GM12864 (cell line): Measurements from ENCODE around the gene CADPS2.

Experiments used
- DNase-seq: peaks from one replicate; pipeline ENCODE4 v3.0.0-alpha.2; 2011; ENCODE audit warnings: low read depth
- H3K4me3 ChIP-seq: 2 replicates; pipeline ENCODE4 v1.5.1; 2011; ENCODE audit warnings: mild to moderate bottlenecking, low read depth, low read length, control low read depth
- TF ChIP-seq, protein P1 (sequence below): IDR thresholded peaks from 2 replicates; pipeline ENCODE4 v1.5.1; 2011; ENCODE audit warnings: low read depth, mild to moderate bottlenecking, moderate library complexity, low read length, control low read depth, inconsistent platforms; ENCODE audit errors: missing control alignments

Gene CADPS2

DNA sequence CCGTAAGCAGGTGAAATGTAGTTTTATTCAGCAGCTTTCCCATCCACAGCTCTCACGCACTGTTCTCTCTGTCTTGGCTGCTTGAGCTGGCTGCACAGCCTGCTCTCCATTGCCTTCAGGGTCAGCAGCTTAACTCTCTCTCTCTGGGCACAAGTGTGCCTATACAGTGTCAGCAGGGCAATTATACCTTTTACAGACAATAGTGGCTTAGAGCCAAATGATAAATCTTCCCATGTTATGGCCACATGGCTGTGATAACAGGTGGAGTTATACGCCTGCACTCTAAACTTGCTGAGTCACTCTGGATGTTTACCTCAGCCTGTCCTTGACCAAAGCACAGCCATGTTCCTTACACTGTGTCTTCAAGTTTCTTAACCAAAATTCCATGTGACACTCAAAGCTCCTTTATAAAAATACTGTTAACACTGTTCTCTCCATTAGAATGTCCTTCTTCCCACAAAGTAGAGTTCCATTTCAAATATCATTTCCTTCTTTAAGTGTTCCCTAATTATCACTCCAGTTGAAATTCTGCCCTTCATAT lies 193.4 kb downstream of the CADPS2 start:
- no peak for DNase-seq
- TF ChIP-seq, protein P1, sequence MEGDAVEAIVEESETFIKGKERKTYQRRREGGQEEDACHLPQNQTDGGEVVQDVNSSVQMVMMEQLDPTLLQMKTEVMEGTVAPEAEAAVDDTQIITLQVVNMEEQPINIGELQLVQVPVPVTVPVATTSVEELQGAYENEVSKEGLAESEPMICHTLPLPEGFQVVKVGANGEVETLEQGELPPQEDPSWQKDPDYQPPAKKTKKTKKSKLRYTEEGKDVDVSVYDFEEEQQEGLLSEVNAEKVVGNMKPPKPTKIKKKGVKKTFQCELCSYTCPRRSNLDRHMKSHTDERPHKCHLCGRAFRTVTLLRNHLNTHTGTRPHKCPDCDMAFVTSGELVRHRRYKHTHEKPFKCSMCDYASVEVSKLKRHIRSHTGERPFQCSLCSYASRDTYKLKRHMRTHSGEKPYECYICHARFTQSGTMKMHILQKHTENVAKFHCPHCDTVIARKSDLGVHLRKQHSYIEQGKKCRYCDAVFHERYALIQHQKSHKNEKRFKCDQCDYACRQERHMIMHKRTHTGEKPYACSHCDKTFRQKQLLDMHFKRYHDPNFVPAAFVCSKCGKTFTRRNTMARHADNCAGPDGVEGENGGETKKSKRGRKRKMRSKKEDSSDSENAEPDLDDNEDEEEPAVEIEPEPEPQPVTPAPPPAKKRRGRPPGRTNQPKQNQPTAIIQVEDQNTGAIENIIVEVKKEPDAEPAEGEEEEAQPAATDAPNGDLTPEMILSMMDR, result no peak

DNA sequence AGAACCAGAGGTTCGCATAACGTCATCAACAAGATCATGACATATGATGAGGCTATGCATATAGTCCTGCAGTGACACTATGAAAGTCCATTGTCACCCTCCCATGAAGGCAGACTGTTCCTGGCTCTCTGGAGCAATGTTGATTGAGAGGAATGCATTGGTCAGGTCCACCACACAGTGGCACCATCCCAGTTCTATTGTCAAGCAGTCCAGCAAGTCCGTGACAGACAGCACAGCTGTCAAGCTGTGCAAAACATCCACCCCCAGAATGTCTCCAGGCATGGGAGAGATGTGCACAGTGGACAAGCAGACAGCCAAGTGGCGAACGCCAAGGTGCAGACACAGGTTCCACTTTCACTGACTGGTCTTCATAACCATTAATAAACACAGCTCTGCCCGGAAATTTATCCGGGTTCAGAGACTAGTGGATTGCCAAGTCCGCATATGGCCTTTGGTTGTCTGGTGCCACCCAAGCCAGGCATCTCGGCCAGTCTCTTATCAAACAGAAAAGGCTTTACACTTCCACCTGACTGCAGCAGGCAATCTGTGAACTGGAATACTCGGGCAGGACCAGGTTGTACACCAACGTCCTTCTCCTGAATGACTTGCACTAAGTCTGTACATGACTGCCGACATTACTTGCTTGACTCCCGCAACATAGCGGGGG lies 194.6 kb downstream of the CADPS2 start:
- no peak for DNase-seq
- no peak overlapping the region for H3K4me3 ChIP-seq
- TF ChIP-seq, protein P1, result no peak

More for the DNA sequence above, 193.4 kb downstream of the CADPS2 start:
- H3K4me3 ChIP-seq, result no peak overlapping the region

DNA sequence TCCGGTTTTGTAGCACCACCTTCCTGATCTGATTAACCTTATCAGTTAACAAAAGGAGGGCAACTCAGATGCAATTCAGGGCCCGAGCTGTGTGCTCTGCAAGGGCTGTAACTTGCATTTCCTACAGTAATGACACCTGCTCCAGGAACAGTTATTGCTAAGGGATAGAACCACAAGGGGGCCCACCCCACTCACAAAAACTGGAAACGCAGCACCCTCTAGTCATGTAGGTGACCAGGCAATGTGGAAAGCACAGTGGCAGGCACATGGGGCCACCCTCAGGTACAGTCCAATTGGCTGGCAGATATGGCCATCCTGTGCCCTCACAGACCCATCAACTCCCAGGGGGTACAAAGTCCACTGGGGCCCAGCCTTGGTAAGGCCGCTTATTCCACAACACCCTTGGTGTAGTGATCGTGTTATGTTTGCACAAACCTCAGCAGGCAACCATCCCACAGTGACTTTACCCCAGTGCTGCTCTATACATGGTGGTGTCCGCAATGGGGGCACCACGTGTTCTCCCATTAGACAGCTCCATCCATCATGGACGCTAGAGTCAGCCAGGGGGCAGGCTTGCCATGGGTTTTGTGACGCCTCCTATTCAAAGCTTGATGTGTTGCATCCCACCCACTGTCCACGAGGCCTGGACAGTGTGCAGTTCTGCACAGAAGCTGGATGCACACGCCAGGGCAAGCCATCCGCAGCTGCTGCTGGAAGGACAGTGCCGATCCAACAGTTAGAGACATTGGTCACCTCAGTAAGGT lies 196.7 kb downstream of the CADPS2 start:
- no peak overlapping the region for H3K4me3 ChIP-seq
- DNase-seq, result no peak
- TF ChIP-seq, protein P1, result peak; percentile 5

DNA sequence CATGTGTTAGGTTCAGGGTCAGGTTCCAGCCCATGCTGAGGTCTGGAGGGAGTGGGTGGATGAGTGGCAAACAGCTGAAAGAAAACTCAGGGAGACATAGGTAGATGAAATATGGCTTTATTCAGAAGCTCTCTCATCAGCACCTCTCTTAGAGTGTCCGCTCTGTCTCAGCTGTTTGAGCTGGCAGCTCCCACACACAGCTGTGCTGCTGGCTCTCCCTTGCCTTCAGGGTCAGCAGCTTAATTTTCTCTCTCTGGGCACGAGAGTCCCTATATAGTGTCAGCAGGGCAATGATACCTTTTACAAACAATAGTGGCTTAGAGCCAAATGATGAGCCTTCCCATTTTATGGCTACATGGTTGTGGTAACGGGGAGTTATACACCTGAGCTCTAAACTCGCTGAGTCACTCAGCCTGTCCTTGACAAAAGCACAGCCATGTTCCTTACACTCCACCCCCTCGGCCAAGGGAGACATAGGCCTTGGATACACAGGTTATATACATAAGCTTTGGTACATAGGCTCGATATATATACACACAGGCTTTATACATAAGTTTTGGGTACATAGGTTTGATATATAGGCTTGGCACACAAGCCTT lies 197.8 kb downstream of the CADPS2 start:
- H3K4me3 ChIP-seq, result no peak overlapping the region
- DNase-seq, result no peak
- TF ChIP-seq, protein P1, result no peak

DNA sequence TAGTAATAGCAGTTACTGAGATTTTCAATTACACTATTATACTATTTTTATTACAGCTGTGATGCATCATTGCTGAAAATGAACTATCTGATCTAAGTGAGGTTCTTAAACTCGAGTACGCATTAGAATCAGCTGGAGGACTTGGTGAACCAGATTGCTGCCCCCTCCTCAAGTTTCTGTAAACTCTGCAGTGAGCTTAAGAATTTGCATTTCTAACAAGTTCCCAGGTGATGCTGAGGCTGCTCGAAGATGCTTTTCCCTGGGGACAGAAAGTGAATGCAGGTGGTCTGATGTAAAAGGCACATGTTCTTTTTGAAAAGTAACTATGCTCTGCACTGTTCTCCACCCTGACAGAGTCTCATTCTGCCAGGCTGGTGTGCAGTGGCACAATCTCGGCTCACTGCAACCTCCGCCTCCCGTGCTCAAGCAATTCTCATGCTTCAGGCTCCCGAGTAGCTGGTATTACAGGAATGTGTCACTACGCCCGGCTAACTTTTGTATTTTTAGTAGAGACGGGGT lies 199.8 kb downstream of the CADPS2 start:
- H3K4me3 ChIP-seq, result no peak overlapping the region
- DNase-seq, result no peak
- TF ChIP-seq, protein P1, result no peak

DNA sequence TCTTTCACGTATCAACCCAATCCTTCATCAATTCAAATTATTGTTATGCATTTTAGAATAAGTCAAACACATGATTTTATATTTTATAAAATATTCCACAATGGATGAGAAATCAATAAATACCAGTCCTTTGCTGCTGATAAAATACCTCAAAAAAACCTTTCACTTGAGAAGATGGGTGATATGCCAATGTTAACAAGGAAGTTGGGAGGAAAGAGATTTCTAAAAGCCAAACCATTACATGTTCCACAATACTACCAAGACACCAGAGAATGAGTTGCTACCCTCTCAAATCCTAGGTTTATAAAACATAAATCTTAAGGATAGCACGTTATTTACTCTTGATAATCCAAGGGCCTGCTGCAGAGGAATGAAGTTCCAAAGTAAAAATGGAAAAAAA lies 201.8 kb downstream of the CADPS2 start:
- TF ChIP-seq, protein P1, result no peak
- DNase-seq, result no peak

More for the DNA sequence above, 201.8 kb downstream of the CADPS2 start:
- H3K4me3 ChIP-seq, result no peak overlapping the region
